GM18519 (cell line): ENCODE measurements around the gene ANKS1B.
"Not testable (repeated sequence)": the region's sequence is repeated elsewhere in the genome, so short reads cannot be mapped to it uniquely, and the experiment has no call there.

Experiments used
- ATAC-seq: cut with Tn5 transposase; IDR thresholded peaks from one replicate; pipeline ENCODE4 v1.9.1; 2021; ENCODE audit warnings: mild to moderate bottlenecking, moderate library complexity; ENCODE audit not compliant: unreplicated experiment, low FRiP score

The ANKS1B gene

GRCh38 chr12:99392091-99392850 lies 592.5 kb downstream of the ANKS1B start:
- ATAC-seq = no peak

GRCh38 chr12:99390707-99391106 lies 594.0 kb downstream of the ANKS1B start:
- ATAC-seq = no peak

GRCh38 chr12:99389751-99390150 lies 595.0 kb downstream of the ANKS1B start:
- ATAC-seq = no peak

- no peak for ATAC-seq
Measured at GRCh38 chr12:99388671-99389195, 596.0 kb downstream of the ANKS1B start.

GRCh38 chr12:99387661-99388060 lies 597.1 kb downstream of the ANKS1B start:
- ATAC-seq = no peak

GRCh38 chr12:99386907-99387306 lies 597.8 kb downstream of the ANKS1B start:
- ATAC-seq = no peak

- no peak for ATAC-seq
Measured at GRCh38 chr12:99383258-99383657, 601.5 kb downstream of the ANKS1B start.

- peak; percentile 82 for ATAC-seq
Measured at GRCh38 chr12:99381992-99382391, 602.7 kb downstream of the ANKS1B start.

GRCh38 chr12:99380701-99381100 lies 604.0 kb downstream of the ANKS1B start:
- no peak for ATAC-seq

GRCh38 chr12:99374023-99374422 lies 610.7 kb downstream of the ANKS1B start:
- no peak for ATAC-seq

GRCh38 chr12:99372257-99372920 lies 612.3 kb downstream of the ANKS1B start:
- ATAC-seq = no peak

- ATAC-seq = no peak
Measured at GRCh38 chr12:99370421-99371138, 614.2 kb downstream of the ANKS1B start.

- no peak for ATAC-seq
Measured at GRCh38 chr12:99367181-99367580, 617.6 kb downstream of the ANKS1B start.

- no peak for ATAC-seq
Measured at GRCh38 chr12:99352269-99352668, 632.5 kb downstream of the ANKS1B start.

GRCh38 chr12:99343960-99344359 lies 640.8 kb downstream of the ANKS1B start:
- ATAC-seq = no peak

GRCh38 chr12:99339663-99340062 lies 645.1 kb downstream of the ANKS1B start:
- no peak for ATAC-seq

- ATAC-seq = no peak
Measured at GRCh38 chr12:99334285-99335056, 650.3 kb downstream of the ANKS1B start.

- no peak for ATAC-seq
Measured at GRCh38 chr12:99332936-99333591, 651.7 kb downstream of the ANKS1B start.

GRCh38 chr12:99330216-99330615 lies 654.5 kb downstream of the ANKS1B start:
- ATAC-seq = no peak

- not testable (repeated sequence) for ATAC-seq
Measured at GRCh38 chr12:99321210-99321609, 663.5 kb downstream of the ANKS1B start.
